SK-N-SH (cell line): Measurements from ENCODE around the gene CHRNB1. TPM values are rescaled to one million over a fixed set of nuclear protein-coding genes. Genes with fewer than 3 reads are reported as not detected.

Experiments used
- CTCF ChIA-PET: fragments of 300-600, 350-600 bp; formaldehyde crosslinking; extraction: SDS; loops from one replicate; lab custom pipeline; 2021; lab: Yijun Ruan, JAX
- POLR2A ChIA-PET: fragments of 350-600 bp; sonication (Branson Sonifier 250); formaldehyde crosslinking; extraction: SDS; loops from one replicate; lab custom pipeline; 2020; ENCODE audit warnings: antibody characterized with exemption, inconsistent platforms; lab: Yijun Ruan, JAX
- DNase-seq: peaks from one replicate; pipeline ENCODE4 v3.0.0; 2012
- H2AFZ ChIP-seq: fragments of 200-600 bp; sonication (generic); 2 replicates; pipeline ENCODE4 v1.8.1; 2016; ENCODE audit warnings: antibody characterized with exemption, mild to moderate bottlenecking, low read depth
- H3F3A ChIP-seq: fragments of 200-600 bp; sonication (generic); replicated peaks from 2 replicates; pipeline ENCODE3; 2016; ENCODE audit warnings: antibody characterized with exemption, mild to moderate bottlenecking; ENCODE audit not compliant: insufficient read depth
- H3K27ac ChIP-seq, 2 experiments: fragments of 200-500 bp in 1 of 2; fragments of 200-600 bp in 1 of 2; sonication (Bioruptor generic) in 1 of 2; sonication (generic), shearing (Covaris generic) in 1 of 2; 2 replicates each; pipeline versions ENCODE4 v1.5.1 to v1.6.1; 2014 to 2016; ENCODE audit warnings: low read depth in 2 of 2, inconsistent platforms in 1 of 2, low read length in 1 of 2, mild to moderate bottlenecking in 1 of 2, mixed read lengths in 1 of 2
- H3K27me3 ChIP-seq: fragments of 200-600 bp; sonication (generic), shearing (Covaris generic); 2 replicates; pipeline ENCODE4 v1.6.1; 2016; ENCODE audit warnings: mixed run types; ENCODE audit not compliant: insufficient read depth
- H3K36me3 ChIP-seq, 2 experiments: fragments of 200-500 bp in 1 of 2; fragments of 200-600 bp in 1 of 2; sonication (Bioruptor generic) in 1 of 2; sonication (generic) in 1 of 2; replicated peaks in 1 of 2; 2 replicates each; pipeline versions ENCODE3 to v1.5.1; 2014 to 2016; ENCODE audit warnings: low read length in 1 of 2, mild to moderate bottlenecking in 1 of 2; ENCODE audit not compliant: insufficient read depth in 2 of 2, control insufficient read depth in 1 of 2
- H3K4me1 ChIP-seq, 2 experiments: fragments of 200-500 bp in 1 of 2; fragments of 200-600 bp in 1 of 2; sonication (Bioruptor generic) in 1 of 2; sonication (generic), shearing (Covaris generic) in 1 of 2; 2 replicates each; pipeline versions ENCODE4 v1.5.1 to v1.6.1; 2014 to 2016; ENCODE audit warnings: low read depth in 1 of 2, low read length in 1 of 2, mixed run types in 1 of 2; ENCODE audit not compliant: insufficient read depth in 2 of 2, control insufficient read depth in 1 of 2
- H3K4me2 ChIP-seq: fragments of 200-600 bp; sonication (generic), shearing (Covaris generic); 2 replicates; pipeline ENCODE4 v1.6.1; 2017; ENCODE audit warnings: mixed run types
- H3K4me3 ChIP-seq, 2 experiments: fragments of 200-500 bp in 1 of 2; fragments of 200-600 bp in 1 of 2; sonication (Bioruptor generic) in 1 of 2; sonication (generic), shearing (Covaris generic) in 1 of 2; 2 replicates each; pipeline versions ENCODE4 v1.5.1 to v1.8.1; 2014 to 2016; ENCODE audit warnings: low read depth in 2 of 2, inconsistent platforms in 1 of 2, low read length in 1 of 2, mild to moderate bottlenecking in 1 of 2, mixed read lengths in 1 of 2, moderate library complexity in 1 of 2
- H3K79me2 ChIP-seq: fragments of 200-600 bp; sonication (generic); 2 replicates; pipeline ENCODE4 v1.8.1; 2017; ENCODE audit warnings: mild to moderate bottlenecking; ENCODE audit not compliant: insufficient read depth
- H3K9ac ChIP-seq: fragments of 200-600 bp; sonication (generic); 2 replicates; pipeline ENCODE4 v1.6.1; 2017; ENCODE audit warnings: mixed run types
- H3K9me2 ChIP-seq: fragments of 200-600 bp; sonication (generic); 2 replicates; pipeline ENCODE4 v1.6.1; 2017; ENCODE audit warnings: mixed run types
- H3K9me3 ChIP-seq: fragments of 200-600 bp; sonication (generic); 2 replicates; pipeline ENCODE4 v1.6.1; 2017; ENCODE audit warnings: mixed run types, mild to moderate bottlenecking, moderate library complexity
- H4K20me1 ChIP-seq: fragments of 200-600 bp; sonication (generic); 2 replicates; pipeline ENCODE4 v1.6.1; 2017; ENCODE audit warnings: mild to moderate bottlenecking, mixed run types; ENCODE audit not compliant: insufficient read depth
- EZH2phosphoT487 ChIP-seq: fragments of 200-600 bp; sonication (generic); IDR thresholded peaks from 2 replicates; pipeline ENCODE4 v1.6.1; 2017; ENCODE audit warnings: low read depth, mixed run types, mild to moderate bottlenecking, antibody characterized with exemption, moderate library complexity, borderline replicate concordance
- GATA2 ChIP-seq: sonication (generic); formaldehyde crosslinking; IDR thresholded peaks from 2 replicates; pipeline ENCODE4 v1.5.0; 2020; ENCODE audit warnings: mild to moderate bottlenecking, missing genetic modification reagents
- NFIC ChIP-seq: IDR thresholded peaks from 2 replicates; pipeline ENCODE4 v1.4.0; 2012; ENCODE audit warnings: borderline replicate concordance
- RAD21 ChIP-seq: IDR thresholded peaks from 2 replicates; pipeline ENCODE4 v1.6.1; 2012; ENCODE audit warnings: mild to moderate bottlenecking, low read length
- RXRA ChIP-seq: IDR thresholded peaks from 2 replicates; pipeline ENCODE4 v1.4.0; 2012; ENCODE audit warnings: low read depth, mild to moderate bottlenecking, borderline replicate concordance
- YY1 ChIP-seq: IDR thresholded peaks from 2 replicates; pipeline ENCODE4 v1.4.0; 2012; ENCODE audit warnings: low read depth, mild to moderate bottlenecking
- WGBS: methylation state at CpG from one replicate; pipeline ENCODE4 v1.1.6; 2017; ENCODE audit warnings: low lambda C conversion rate; 5-methylcytosine and 5-hydroxymethylcytosine counted together
- polyA plus RNA-seq, 3 experiments: library from polyadenylated mRNA; depleted of rRNA; stranded (reverse); fragments of >200 nt; gene quantifications; 2 replicates each; pipeline ENCODE4 v1.2.3, GENCODE V29; 2012
- TF ChIP-seq, protein P1 (sequence below): IDR thresholded peaks from 2 replicates; pipeline ENCODE4 v1.4.0; 2012; ENCODE audit warnings: low read depth, borderline replicate concordance
- TF ChIP-seq, protein P2 (sequence below): IDR thresholded peaks from 2 replicates; pipeline ENCODE4 v1.6.1; 2012; ENCODE audit warnings: mild to moderate bottlenecking, low read depth, low read length, moderate library complexity
- TF ChIP-seq, protein P3 (sequence below): fragments of 150-350 bp; IDR thresholded peaks from 2 replicates; pipeline ENCODE4 v1.6.1; 2017; ENCODE audit warnings: antibody characterized with exemption, low read length, low read depth, borderline replicate concordance

Gene CHRNB1
- polyA plus RNA-seq, 1 of the 3 experiments (the other 2 are of a cell fraction), result 26.8 TPM

DNA sequence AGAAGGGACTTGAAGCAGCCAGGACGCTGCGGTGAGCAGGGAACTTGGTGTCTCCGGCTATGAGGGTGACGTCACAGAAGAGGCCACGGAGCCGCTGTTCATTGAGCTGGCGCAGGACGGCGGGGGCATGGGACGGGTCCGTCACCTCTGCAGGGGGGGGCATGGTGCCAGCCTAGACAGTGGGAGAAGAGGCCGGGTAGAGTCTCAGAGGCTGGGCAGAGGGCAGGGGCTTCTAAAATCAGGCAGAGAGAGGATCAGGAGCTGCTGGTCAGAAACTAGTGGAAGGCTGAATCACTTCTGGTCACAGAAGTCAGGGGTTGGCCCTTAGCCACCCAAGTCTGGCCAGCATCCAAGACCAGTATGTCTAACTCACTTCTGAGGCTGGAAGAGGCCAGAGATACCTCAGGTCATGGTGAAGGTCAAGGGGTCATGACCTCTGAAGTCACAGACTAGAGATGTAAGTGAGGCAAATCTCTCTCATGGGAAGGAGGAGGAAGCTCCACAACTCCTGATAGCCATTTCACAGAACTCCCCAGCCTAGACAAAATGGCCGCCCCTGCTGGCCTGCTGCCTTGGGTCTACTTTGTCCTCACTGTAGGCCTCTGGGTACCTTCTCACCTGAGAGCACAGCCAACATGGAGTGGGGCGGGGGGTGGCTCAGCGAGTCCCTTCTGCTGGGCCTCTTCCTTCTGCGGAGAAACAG lies 21.9 kb downstream of the CHRNB1 start:
- no peak overlapping the region for H3K9ac ChIP-seq
- 89% methylated on average over 15 of the region's 16 CpGs for WGBS
- H4K20me1 ChIP-seq, result peaks cover 11% of the 10 kb centered on the region; the same call in 1 of the 2 replicates
- H3K4me3 ChIP-seq, result no peak overlapping the region
- no peaks in the 10 kb centered on the region for H3K27me3 ChIP-seq
- peaks cover 4 to 26% of the 10 kb centered on the region in 2 experiments for H3K36me3 ChIP-seq
- H3K4me1 ChIP-seq, result peaks cover 4 to 12% of the 10 kb centered on the region in 2 experiments; a peak in 1 of 4 replicates
- CTCF ChIA-PET, result interaction anchor here (1.1 to 1.4 kb wide), 3 partner anchors 21 to 111 kb away, joined by 3 to 4 read pairs (median 3); no protein-coding TSS in a partner anchor
- H3K9me3 ChIP-seq, result no peaks in the 10 kb centered on the region
- TF ChIP-seq RXRA (peak; percentile 81; the same call in 1 of the 2 replicates), YY1 (peak; percentile 78; the same call in 1 of the 2 replicates), GATA2 (CRISPR knock-in tag) (no peak), RAD21 (no peak), EZH2phosphoT487 (no peak), NFIC (peak; percentile 73)
- TF ChIP-seq, protein P1, sequence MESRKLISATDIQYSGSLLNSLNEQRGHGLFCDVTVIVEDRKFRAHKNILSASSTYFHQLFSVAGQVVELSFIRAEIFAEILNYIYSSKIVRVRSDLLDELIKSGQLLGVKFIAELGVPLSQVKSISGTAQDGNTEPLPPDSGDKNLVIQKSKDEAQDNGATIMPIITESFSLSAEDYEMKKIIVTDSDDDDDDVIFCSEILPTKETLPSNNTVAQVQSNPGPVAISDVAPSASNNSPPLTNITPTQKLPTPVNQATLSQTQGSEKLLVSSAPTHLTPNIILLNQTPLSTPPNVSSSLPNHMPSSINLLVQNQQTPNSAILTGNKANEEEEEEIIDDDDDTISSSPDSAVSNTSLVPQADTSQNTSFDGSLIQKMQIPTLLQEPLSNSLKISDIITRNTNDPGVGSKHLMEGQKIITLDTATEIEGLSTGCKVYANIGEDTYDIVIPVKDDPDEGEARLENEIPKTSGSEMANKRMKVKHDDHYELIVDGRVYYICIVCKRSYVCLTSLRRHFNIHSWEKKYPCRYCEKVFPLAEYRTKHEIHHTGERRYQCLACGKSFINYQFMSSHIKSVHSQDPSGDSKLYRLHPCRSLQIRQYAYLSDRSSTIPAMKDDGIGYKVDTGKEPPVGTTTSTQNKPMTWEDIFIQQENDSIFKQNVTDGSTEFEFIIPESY, result no peak
- TF ChIP-seq, protein P2, sequence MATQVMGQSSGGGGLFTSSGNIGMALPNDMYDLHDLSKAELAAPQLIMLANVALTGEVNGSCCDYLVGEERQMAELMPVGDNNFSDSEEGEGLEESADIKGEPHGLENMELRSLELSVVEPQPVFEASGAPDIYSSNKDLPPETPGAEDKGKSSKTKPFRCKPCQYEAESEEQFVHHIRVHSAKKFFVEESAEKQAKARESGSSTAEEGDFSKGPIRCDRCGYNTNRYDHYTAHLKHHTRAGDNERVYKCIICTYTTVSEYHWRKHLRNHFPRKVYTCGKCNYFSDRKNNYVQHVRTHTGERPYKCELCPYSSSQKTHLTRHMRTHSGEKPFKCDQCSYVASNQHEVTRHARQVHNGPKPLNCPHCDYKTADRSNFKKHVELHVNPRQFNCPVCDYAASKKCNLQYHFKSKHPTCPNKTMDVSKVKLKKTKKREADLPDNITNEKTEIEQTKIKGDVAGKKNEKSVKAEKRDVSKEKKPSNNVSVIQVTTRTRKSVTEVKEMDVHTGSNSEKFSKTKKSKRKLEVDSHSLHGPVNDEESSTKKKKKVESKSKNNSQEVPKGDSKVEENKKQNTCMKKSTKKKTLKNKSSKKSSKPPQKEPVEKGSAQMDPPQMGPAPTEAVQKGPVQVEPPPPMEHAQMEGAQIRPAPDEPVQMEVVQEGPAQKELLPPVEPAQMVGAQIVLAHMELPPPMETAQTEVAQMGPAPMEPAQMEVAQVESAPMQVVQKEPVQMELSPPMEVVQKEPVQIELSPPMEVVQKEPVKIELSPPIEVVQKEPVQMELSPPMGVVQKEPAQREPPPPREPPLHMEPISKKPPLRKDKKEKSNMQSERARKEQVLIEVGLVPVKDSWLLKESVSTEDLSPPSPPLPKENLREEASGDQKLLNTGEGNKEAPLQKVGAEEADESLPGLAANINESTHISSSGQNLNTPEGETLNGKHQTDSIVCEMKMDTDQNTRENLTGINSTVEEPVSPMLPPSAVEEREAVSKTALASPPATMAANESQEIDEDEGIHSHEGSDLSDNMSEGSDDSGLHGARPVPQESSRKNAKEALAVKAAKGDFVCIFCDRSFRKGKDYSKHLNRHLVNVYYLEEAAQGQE, result no peak
- TF ChIP-seq, protein P3, sequence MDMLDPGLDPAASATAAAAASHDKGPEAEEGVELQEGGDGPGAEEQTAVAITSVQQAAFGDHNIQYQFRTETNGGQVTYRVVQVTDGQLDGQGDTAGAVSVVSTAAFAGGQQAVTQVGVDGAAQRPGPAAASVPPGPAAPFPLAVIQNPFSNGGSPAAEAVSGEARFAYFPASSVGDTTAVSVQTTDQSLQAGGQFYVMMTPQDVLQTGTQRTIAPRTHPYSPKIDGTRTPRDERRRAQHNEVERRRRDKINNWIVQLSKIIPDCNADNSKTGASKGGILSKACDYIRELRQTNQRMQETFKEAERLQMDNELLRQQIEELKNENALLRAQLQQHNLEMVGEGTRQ, result no peak
- no peak overlapping the region for H2AFZ ChIP-seq
- H3K4me2 ChIP-seq, result no peak overlapping the region; the same call in 1 of the 2 replicates
- H3K27ac ChIP-seq, result 0 out of 4 replicates have a peak overlapping the region, but pooled peaks of 1 of the 2 experiments have one; percentile 22
- POLR2A ChIA-PET, result no interaction called here
- H3K9me2 ChIP-seq, result no peaks in the 10 kb centered on the region
- H3F3A ChIP-seq, result peaks cover 7% of the 10 kb centered on the region
- DNase-seq, result no peak
- peaks cover 57% of the 10 kb centered on the region for H3K79me2 ChIP-seq
